Heart left ventricle (tissue), 16 donors: ENCODE results near the gene AHSG. TPM values are rescaled to one million over a fixed set of nuclear protein-coding genes. Genes with fewer than 3 reads are reported as not detected.

Experiments used
- ATAC-seq, 4 donors: fragments of 200-7000 bp; cut with Tn5 transposase; one replicate each; pipeline ENCODE4 v1.9.1; 2020 to 2022; ENCODE audit warnings: moderate library complexity in 4 of 4, mild to moderate bottlenecking in 3 of 4, moderate number of reproducible peaks in 1 of 4
- DNase-seq, 5 donors: peaks; one replicate each; pipeline ENCODE4 v3.0.0-alpha.2; 2020
- H3K27ac ChIP-seq, 12 donors: fragments of 200-600 bp; sonication (generic) in 4 of 12; one replicate each; pipeline versions ENCODE4 v1.5.0 to v1.8.0; 2016 to 2022; ENCODE audit warnings: mild to moderate bottlenecking in 2 of 12
- H3K27me3 ChIP-seq, 9 donors: fragments of 200-600 bp; sonication (generic) in 2 of 9; one replicate each; pipeline versions ENCODE4 v1.5.1 to v1.8.0; 2016 to 2022; ENCODE audit warnings: mild to moderate bottlenecking in 3 of 9
- H3K36me3 ChIP-seq, 9 donors: fragments of 200-600 bp; sonication (generic) in 2 of 9; one replicate each; pipeline versions ENCODE4 v1.5.0 to v1.8.0; 2018 to 2022; ENCODE audit warnings: mild to moderate bottlenecking in 2 of 9
- H3K4me1 ChIP-seq, 12 donors: fragments of 200-600 bp; sonication (generic) in 4 of 12; one replicate each; pipeline versions ENCODE4 v1.5.0 to v1.8.0; 2016 to 2022; ENCODE audit warnings: mild to moderate bottlenecking in 3 of 12
- H3K4me3 ChIP-seq, 12 donors: fragments of 200-600 bp; sonication (generic) in 4 of 12; one replicate each; pipeline versions ENCODE4 v1.5.0 to v1.8.0; 2017 to 2022; ENCODE audit warnings: mild to moderate bottlenecking in 9 of 12, moderate library complexity in 4 of 12
- H3K9me3 ChIP-seq, 12 donors: fragments of 200-600 bp; sonication (generic) in 4 of 12; one replicate each; pipeline versions ENCODE4 v1.5.0 to v1.8.0; 2016 to 2022; ENCODE audit warnings: mild to moderate bottlenecking in 1 of 12
- POLR2A ChIP-seq, 2 donors: fragments of 450-650 bp; IDR thresholded peaks; one replicate each; pipeline ENCODE4 v1.6.1; 2017; ENCODE audit warnings: antibody characterized with exemption in 2 of 2, mild to moderate bottlenecking in 2 of 2, moderate library complexity in 2 of 2
- WGBS, 4 donors: extraction: QIAGEN DNeasy Blood & Tissue Kit in 2 of 4; methylation state at CpG; one replicate each; pipeline versions ENCODE4 v1.1.5 to v1.1.7; 2013 to 2018; 5-methylcytosine and 5-hydroxymethylcytosine counted together
- intact Hi-C, 10 donors: fragments of 100-400 bp; cut with DNase I; formaldehyde crosslinking; loops; one replicate each; pipeline versions ENCODE4 v1.11.1 to v1.14.2; 2022
- polyA plus RNA-seq, 2 donors: library from polyadenylated mRNA; stranded (reverse); fragments of 200-250 nt; gene quantifications; one replicate each; pipeline ENCODE4 v1.2.3, GENCODE V29; 2013
- total RNA-seq, 9 donors: library from RNA; depleted of rRNA in 2 of 9; stranded (reverse); fragments of >200 nt in 2 of 9; fragmentation: NEBNext Ultra II Directional in 3 of 9; extraction: Animal tissue kit (Norgen Biotek cat#: 25700) in 3 of 9; gene quantifications; one replicate each; pipeline versions ENCODE4 v1.1.0 to v1.2.4, GENCODE V29; 2016 to 2023
- TF ChIP-seq, protein P1 (sequence below), 12 donors: fragments of 200-600 bp; sonication (generic) in 4 of 12; IDR thresholded peaks; one replicate each; pipeline versions ENCODE4 v1.5.0 to v1.8.0; 2018 to 2022; ENCODE audit warnings: antibody characterized with exemption in 12 of 12, mild to moderate bottlenecking in 5 of 12
- donor health status: ischemic (EF 13 %, LVEDD 7.1; RV severe dilation, severe dysfunction).
- donor health status: healthy with polysubstance abuse.
- donor health status: DM: no; HTN: yes; CAD: no.
- donor health status: DM: no; HTN: no; CAD: no.
- donor health status: ischemic (EF 25% LVEDD 6.9; RV normal size, moderate dysfunction).
- donor health status: ischemic (EF 25% LVEDD 5.7; RV mildly dilated, moderate dysfunction).
- donor health status: healthy.
- donor health status: DM: yes; HTN: yes; CAD: no.
- donor health status: ischemic (EF 35%, LVEDD 5.7; RV mildly dilated, moderate dysfunction).
- donor health status: nonischemic (EF 11% LVEDD 7.7; RV severe dilation, severe dysfunction).
- donor health status: DM: yes; HTN: yes; CAD: no.
- donor health status: PGD.
- donor health status: ischemic (EF 29% LVEDD 5.4; RV normal size, mild dysfunction).
- donor health status: nonischemic (EF 23%, LVEDD 6.1; RV moderate dilation, normal function).

AHSG gene
- total and polyA plus RNA-seq, 11 donors: 0.06 TPM; not detected in 10

DNA sequence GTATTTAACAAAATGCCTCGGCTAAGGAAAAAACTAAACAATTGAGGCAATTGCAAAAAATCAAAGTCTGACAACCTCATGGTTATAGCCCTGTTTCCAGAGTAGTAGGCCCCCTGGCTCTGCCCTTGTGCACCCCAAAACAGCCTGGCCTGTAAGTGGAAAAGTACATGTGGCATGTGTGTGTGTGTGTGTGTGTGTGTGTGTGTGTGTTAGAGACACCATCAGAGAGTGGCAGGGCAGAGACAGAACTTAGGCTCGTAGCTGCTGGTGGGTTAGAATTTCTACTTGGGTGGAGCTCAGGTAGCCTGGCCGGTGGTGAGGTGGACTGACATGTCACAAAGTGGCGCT, 14.1 kb upstream of the AHSG start:
- 53 to 70% (median 65%) methylated on average over 4 of the region's 4 CpGs for WGBS, 4 donors
- Histone ChIP-seq H3K36me3 (no peaks in the 10 kb centered on the region), H3K4me1 (peaks cover 0 to 9% (median 0%) of the 10 kb centered on the region in 12 donors), H3K27me3 (no peaks in the 10 kb centered on the region), H3K9me3 (no peaks in the 10 kb centered on the region), H3K4me3 (no peak overlapping the region), H3K27ac (peak overlapping the region in 8 of 12 donors; percentile 29 to 76 (median 58))
- peak in 1 of 4 donors; percentile 1 for ATAC-seq
- no peak for DNase-seq
- intact Hi-C loops: no loop called here
- no peak for TF ChIP-seq POLR2A (IDR thresholded peaks at IDR 0.05)
- TF ChIP-seq, protein P1, sequence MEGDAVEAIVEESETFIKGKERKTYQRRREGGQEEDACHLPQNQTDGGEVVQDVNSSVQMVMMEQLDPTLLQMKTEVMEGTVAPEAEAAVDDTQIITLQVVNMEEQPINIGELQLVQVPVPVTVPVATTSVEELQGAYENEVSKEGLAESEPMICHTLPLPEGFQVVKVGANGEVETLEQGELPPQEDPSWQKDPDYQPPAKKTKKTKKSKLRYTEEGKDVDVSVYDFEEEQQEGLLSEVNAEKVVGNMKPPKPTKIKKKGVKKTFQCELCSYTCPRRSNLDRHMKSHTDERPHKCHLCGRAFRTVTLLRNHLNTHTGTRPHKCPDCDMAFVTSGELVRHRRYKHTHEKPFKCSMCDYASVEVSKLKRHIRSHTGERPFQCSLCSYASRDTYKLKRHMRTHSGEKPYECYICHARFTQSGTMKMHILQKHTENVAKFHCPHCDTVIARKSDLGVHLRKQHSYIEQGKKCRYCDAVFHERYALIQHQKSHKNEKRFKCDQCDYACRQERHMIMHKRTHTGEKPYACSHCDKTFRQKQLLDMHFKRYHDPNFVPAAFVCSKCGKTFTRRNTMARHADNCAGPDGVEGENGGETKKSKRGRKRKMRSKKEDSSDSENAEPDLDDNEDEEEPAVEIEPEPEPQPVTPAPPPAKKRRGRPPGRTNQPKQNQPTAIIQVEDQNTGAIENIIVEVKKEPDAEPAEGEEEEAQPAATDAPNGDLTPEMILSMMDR (IDR thresholded peaks at IDR 0.05): no peak

DNA sequence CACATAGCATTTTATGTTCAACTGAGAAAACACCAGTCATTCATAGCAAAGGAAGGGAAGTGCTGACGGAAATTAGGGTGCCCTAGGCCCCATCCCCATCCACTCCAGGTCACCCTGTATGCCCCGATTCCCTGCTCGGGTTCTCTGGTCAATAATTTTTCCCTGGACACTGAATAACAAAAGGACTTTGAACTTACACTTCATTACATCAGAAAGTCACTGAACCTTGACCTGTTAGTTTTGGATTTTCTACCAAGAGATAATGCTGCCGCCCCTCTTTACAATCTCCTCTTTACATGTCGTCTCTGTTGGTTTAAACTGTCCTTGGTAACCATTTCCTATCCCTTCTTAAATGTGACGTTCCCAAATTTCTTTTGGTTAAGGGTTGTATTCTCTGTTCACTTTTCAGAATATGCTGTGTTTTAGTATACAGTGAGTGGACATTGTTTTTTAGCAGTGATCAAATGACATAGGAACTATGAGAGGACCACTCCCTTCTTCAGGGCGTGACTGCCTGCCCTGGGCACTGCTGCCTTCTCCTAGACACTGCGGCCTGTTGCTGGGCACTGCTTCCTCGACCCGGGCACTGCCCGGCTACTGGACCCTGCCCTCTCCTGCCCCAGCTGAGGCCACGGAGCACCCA, 13.6 kb upstream of the AHSG start:
- TF ChIP-seq, protein P1 (IDR thresholded peaks at IDR 0.05): no peak
- TF ChIP-seq POLR2A (IDR thresholded peaks at IDR 0.05): no peak
- peak in 1 of 4 donors; percentile 23 for ATAC-seq
- intact Hi-C loops: no loop called here
- DNase-seq: no peak
- Histone ChIP-seq H3K4me1 (peaks cover 0 to 9% (median 0%) of the 10 kb centered on the region in 12 donors), H3K27me3 (no peaks in the 10 kb centered on the region), H3K36me3 (no peaks in the 10 kb centered on the region), H3K4me3 (no peak overlapping the region), H3K9me3 (no peaks in the 10 kb centered on the region), H3K27ac (peak overlapping the region in 8 of 12 donors; percentile 29 to 76 (median 58))
- 70 to 77% (median 75%) methylated on average over 10 to 12 of the region's 12 CpGs for WGBS, 4 donors

- intact Hi-C loops: no loop called here
- no peak for ATAC-seq
- peak overlapping the region in 5 of 12 donors; percentile 4 to 76 (median 59) for H3K27ac ChIP-seq
Measured at GRCh38 chr3:186599785-186600166, 13.1 kb upstream of the AHSG start.

GRCh38 chr3:186600896-186601295, 12.0 kb upstream of the AHSG start:
- TF ChIP-seq, protein P1 (IDR thresholded peaks at IDR 0.05): no peak
- no peak for TF ChIP-seq POLR2A (IDR thresholded peaks at IDR 0.05)
- H3K4me1 ChIP-seq: peaks cover 0 to 9% (median 0%) of the 10 kb centered on the region in 12 donors

More at GRCh38 chr3:186599785-186600166, 13.1 kb upstream of the AHSG start:
- H3K4me3 ChIP-seq: no peak overlapping the region
- 50 to 81% (median 73%) methylated on average over 1 to 2 of the region's 2 CpGs for WGBS, 4 donors
- DNase-seq: no peak
- no peaks in the 10 kb centered on the region for H3K27me3 ChIP-seq
- H3K36me3 ChIP-seq: no peaks in the 10 kb centered on the region
- TF ChIP-seq POLR2A (IDR thresholded peaks at IDR 0.05): no peak
- TF ChIP-seq, protein P1 (IDR thresholded peaks at IDR 0.05): no peak
- H3K9me3 ChIP-seq: no peaks in the 10 kb centered on the region
- H3K4me1 ChIP-seq: peaks cover 0 to 9% (median 0%) of the 10 kb centered on the region in 12 donors

More at GRCh38 chr3:186600896-186601295, 12.0 kb upstream of the AHSG start:
- ATAC-seq (no peak), DNase-seq (no peak)
- 71 to 79% (median 75%) methylated on average over 3 of the region's 3 CpGs for WGBS, 4 donors
- intact Hi-C loops: no loop called here
- Histone ChIP-seq H3K27ac (no peak overlapping the region), H3K4me3 (no peak overlapping the region), H3K36me3 (no peaks in the 10 kb centered on the region), H3K27me3 (no peaks in the 10 kb centered on the region), H3K9me3 (no peaks in the 10 kb centered on the region)
